ENCODE measurements around the gene NR1D1.

Gene NR1D1

GRCh38 chr17:40058186-40058784 is 42.1 kb downstream of the NR1D1 start:
- Histone ChIP-seq H3K9me2 (ENCODE audit: low read depth, low read length) (no peaks in the 10 kb centered on the region), H3K79me2 (ENCODE audit: insufficient read depth, low read length) (no peaks in the 10 kb centered on the region), H2AFZ (ENCODE audit: low read length) (no peak overlapping the region), H3K36me3 (ENCODE audit: insufficient read depth, low read length) (no peaks in the 10 kb centered on the region), H3K27me3 (ENCODE audit: insufficient read depth, low read length) (peaks cover 9% of the 10 kb centered on the region), H3F3A (ENCODE audit: insufficient read depth, low read length) (no peaks in the 10 kb centered on the region), H4K20me1 (ENCODE audit: insufficient read depth, low read length) (no peaks in the 10 kb centered on the region), H3K4me2 (ENCODE audit: low read length) (no peak overlapping the region), H3K9ac (ENCODE audit: low read length) (no peak overlapping the region), H3K27ac (ENCODE audit: low read depth, low read length, poor library complexity, severe bottlenecking) (no peak overlapping the region), H3K4me1 (ENCODE audit: insufficient read depth, low read length, severe bottlenecking) (peaks cover 22% of the 10 kb centered on the region), H3K9me3 (ENCODE audit: low read length) (no peaks in the 10 kb centered on the region), H3K4me3 (ENCODE audit: low read depth, low read length, poor library complexity, severe bottlenecking) (no peak overlapping the region)
- TF ChIP-seq EZH2 (IDR thresholded peaks at IDR 0.05; ENCODE audit: borderline replicate concordance, low read length) (no peak), CTCF (IDR thresholded peaks at IDR 0.05; ENCODE audit: low read length) (no peak)

- Histone ChIP-seq H3K4me3 (ENCODE audit: low read depth, low read length, poor library complexity, severe bottlenecking) (no peak overlapping the region), H3K27me3 (ENCODE audit: insufficient read depth, low read length) (peaks cover 3% of the 10 kb centered on the region; the same call in 1 of the 2 replicates), H2AFZ (ENCODE audit: low read length) (no peak overlapping the region), H3K4me2 (ENCODE audit: low read length) (no peak overlapping the region), H3K36me3 (ENCODE audit: insufficient read depth, low read length) (peaks cover 6% of the 10 kb centered on the region; the same call in 1 of the 2 replicates), H3K79me2 (ENCODE audit: insufficient read depth, low read length) (no peaks in the 10 kb centered on the region), H3K27ac (ENCODE audit: low read depth, low read length, poor library complexity, severe bottlenecking) (no peak overlapping the region), H3K9me2 (ENCODE audit: low read depth, low read length) (no peaks in the 10 kb centered on the region), H3K9me3 (ENCODE audit: low read length) (no peaks in the 10 kb centered on the region), H4K20me1 (ENCODE audit: insufficient read depth, low read length) (no peaks in the 10 kb centered on the region), H3K4me1 (ENCODE audit: insufficient read depth, low read length, severe bottlenecking) (peaks cover 14% of the 10 kb centered on the region), H3K9ac (ENCODE audit: low read length) (no peak overlapping the region), H3F3A (ENCODE audit: insufficient read depth, low read length) (no peaks in the 10 kb centered on the region)
- TF ChIP-seq CTCF (IDR thresholded peaks at IDR 0.05; ENCODE audit: low read length) (no peak), EZH2 (IDR thresholded peaks at IDR 0.05; ENCODE audit: borderline replicate concordance, low read length) (no peak)
Measured at GRCh38 chr17:40056379-40057015, 43.9 kb downstream of the NR1D1 start.

Data from OCI-LY1 (cell line).